SHP77 (cell line): ENCODE results near the gene HAUS5.

Experiments used
- DNase-seq, 2 experiments: peaks; one replicate each; lab custom pipeline; 2025; lab: John Stamatoyannopoulos, UW

HAUS5 gene

DNA sequence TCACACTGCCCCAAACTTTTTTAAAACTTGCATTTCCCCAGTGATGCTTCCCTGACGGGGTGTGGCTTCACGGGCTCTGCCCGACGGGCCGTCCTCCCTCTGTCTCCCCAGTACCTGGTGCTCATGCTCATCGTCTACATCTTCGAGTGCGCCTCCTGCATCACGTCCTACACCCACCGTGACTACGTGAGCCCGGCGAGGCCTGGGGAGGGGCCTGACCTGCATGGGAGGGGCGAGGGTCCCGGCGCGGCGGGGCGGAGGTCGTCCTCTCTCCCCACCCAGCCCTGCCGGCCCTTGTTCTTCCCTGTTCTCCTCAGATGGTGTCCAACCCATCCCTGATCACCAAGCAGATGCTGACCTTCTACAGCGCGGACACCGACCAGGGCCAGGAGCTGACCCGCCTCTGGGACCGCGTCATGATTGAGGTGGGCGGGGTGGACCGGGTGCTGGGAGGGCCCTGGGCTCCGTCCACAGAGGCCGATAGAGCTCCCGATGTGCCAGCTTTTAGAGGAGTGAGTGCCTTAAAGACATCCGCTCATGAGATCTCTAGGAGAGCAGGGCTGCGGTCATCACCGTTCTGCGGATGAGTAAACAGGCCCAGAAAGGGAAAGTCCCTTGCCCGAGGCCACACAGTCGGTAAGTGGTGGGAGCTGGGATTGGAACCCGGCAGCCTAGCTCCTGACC is 60.7 kb downstream of the HAUS5 start:
- no peak for DNase-seq
